AG20443 (cell line): ENCODE results near the gene CCBE1.
"Not testable (repeated sequence)": the region's sequence is repeated elsewhere in the genome, so short reads cannot be mapped to it uniquely, and the experiment has no call there.

Source experiments
- DNase-seq: peaks from one replicate; pipeline ENCODE4 v3.0.0; 2012; ENCODE audit warnings: low spot score, mixed read lengths

The CCBE1 gene

GRCh38 chr18:59539108-59539507 is 158.1 kb downstream of the CCBE1 start:
- no peak for DNase-seq

GRCh38 chr18:59537579-59537978 is 159.6 kb downstream of the CCBE1 start:
- DNase-seq, result no peak

- peak; percentile 89 for DNase-seq
Observed at GRCh38 chr18:59536166-59536565, 161.1 kb downstream of the CCBE1 start.

- no peak for DNase-seq
Observed at GRCh38 chr18:59535055-59535454, 162.2 kb downstream of the CCBE1 start.

GRCh38 chr18:59528866-59529265 is 168.4 kb downstream of the CCBE1 start:
- no peak for DNase-seq

- DNase-seq, result no peak
Observed at GRCh38 chr18:59520562-59521355, 176.5 kb downstream of the CCBE1 start.

GRCh38 chr18:59518705-59519104 is 178.5 kb downstream of the CCBE1 start:
- DNase-seq, result no peak

GRCh38 chr18:59517446-59518165 is 179.6 kb downstream of the CCBE1 start:
- DNase-seq, result peak; percentile 39

- peak; percentile 71 for DNase-seq
Observed at GRCh38 chr18:59516356-59517155, 180.7 kb downstream of the CCBE1 start.

GRCh38 chr18:59515956-59516355 is 181.3 kb downstream of the CCBE1 start:
- not testable (repeated sequence) for DNase-seq

- DNase-seq, result no peak
Observed at GRCh38 chr18:59515147-59515546, 182.1 kb downstream of the CCBE1 start.

GRCh38 chr18:59514203-59514602 is 183.0 kb downstream of the CCBE1 start:
- DNase-seq, result peak; percentile 76

- DNase-seq, result no peak
Observed at GRCh38 chr18:59512025-59512755, 185.0 kb downstream of the CCBE1 start.

- no peak for DNase-seq
Observed at GRCh38 chr18:59509481-59510442, 187.5 kb downstream of the CCBE1 start.

GRCh38 chr18:59505356-59505755 is 191.9 kb downstream of the CCBE1 start:
- DNase-seq, result no peak

GRCh38 chr18:59502274-59503175 is 194.7 kb downstream of the CCBE1 start:
- peak; percentile 83 for DNase-seq

- no peak for DNase-seq
Observed at GRCh38 chr18:59501920-59502273, 195.3 kb downstream of the CCBE1 start.

GRCh38 chr18:59500765-59501164 is 196.5 kb downstream of the CCBE1 start:
- no peak for DNase-seq

- DNase-seq, result no peak
Observed at GRCh38 chr18:59498506-59499086, 198.6 kb downstream of the CCBE1 start.
